Breast epithelium (tissue), 4 donors: ENCODE measurements around the gene PRR20G. TPM values are rescaled to one million over a fixed set of nuclear protein-coding genes. Genes with fewer than 3 reads are reported as not detected.

Experiments
- DNase-seq, 2 donors: peaks; one replicate each; pipeline ENCODE4 v3.0.0-alpha.2; 2019; ENCODE audit warnings: low spot score in 2 of 2
- H3K27ac ChIP-seq, 2 donors: fragments of 200-600 bp; sonication (generic) in 1 of 2; one replicate each; pipeline ENCODE4 v1.5.1; 2016 to 2019; ENCODE audit warnings: mild to moderate bottlenecking in 1 of 2
- H3K27me3 ChIP-seq, 2 donors: fragments of 200-600 bp; sonication (generic) in 1 of 2; one replicate each; pipeline versions ENCODE4 v1.5.1 to v1.6.0; 2017 to 2019; ENCODE audit warnings: control low read depth in 1 of 2, mild to moderate bottlenecking in 1 of 2
- H3K36me3 ChIP-seq: fragments of 200-600 bp; one replicate; pipeline ENCODE4 v1.5.1; 2019
- H3K4me1 ChIP-seq, 2 donors: fragments of 200-600 bp; sonication (generic); one replicate each; pipeline ENCODE4 v1.5.1; 2016 to 2019; ENCODE audit warnings: control low read depth in 1 of 2
- H3K4me3 ChIP-seq, 3 donors: fragments of 200-600 bp; sonication (generic); 1 replicate in 2 of 3; 2 replicates in 1 of 3; pipeline ENCODE4 v1.5.1; 2016 to 2019; ENCODE audit warnings: mild to moderate bottlenecking in 3 of 3, moderate library complexity in 2 of 3
- H3K9me3 ChIP-seq, 2 donors: fragments of 200-600 bp; sonication (generic) in 1 of 2; one replicate each; pipeline ENCODE4 v1.5.1; 2016 to 2019; ENCODE audit warnings: control low read depth in 1 of 2
- CTCF ChIP-seq, 3 donors: fragments of 450-650 bp; IDR thresholded peaks; one replicate each; pipeline ENCODE4 v1.5.1; 2016 to 2017; ENCODE audit warnings: antibody characterized with exemption in 3 of 3, mild to moderate bottlenecking in 3 of 3, moderate library complexity in 3 of 3
- POLR2A ChIP-seq: fragments of 450-650 bp; IDR thresholded peaks from one replicate; pipeline ENCODE4 v1.6.1; 2016; ENCODE audit warnings: antibody characterized with exemption, mild to moderate bottlenecking, moderate library complexity
- POLR2AphosphoS5 ChIP-seq, 3 donors: sonication (generic); formaldehyde crosslinking; IDR thresholded peaks; one replicate each; pipeline ENCODE4 v1.6.1; 2017; ENCODE audit warnings: antibody characterized with exemption in 3 of 3
- intact Hi-C: fragments of 100-400 bp; cut with DNase I; formaldehyde crosslinking; loops from one replicate; pipeline ENCODE4 v1.15.1; 2023; ENCODE audit warnings: low total_unique reads
- total RNA-seq, 3 donors: library from RNA; depleted of rRNA; stranded (reverse); fragments of >200 nt; gene quantifications; one replicate each; pipeline ENCODE4 v1.1.0, GENCODE V29; 2016

PRR20G gene
- total RNA-seq, 3 donors from 2014 or later: not detected

- no peaks in the 10 kb centered on the region for H3K4me1 ChIP-seq
- H3K36me3 ChIP-seq: no peaks in the 10 kb centered on the region
Measured at GRCh38 chr3:127291114-127291513, 3.3 kb upstream of the PRR20G start.

GRCh38 chr3:127289706-127290575 lies 2.1 kb upstream of the PRR20G start:
- TF ChIP-seq POLR2AphosphoS5 (IDR thresholded peaks at IDR 0.05) (no peak), POLR2A (no peak), CTCF (IDR thresholded peaks at IDR 0.05) (no peak)

More at GRCh38 chr3:127291114-127291513, 3.3 kb upstream of the PRR20G start:
- DNase-seq: no peak
- intact Hi-C loops: no loop called here
- no peak overlapping the region for H3K4me3 ChIP-seq
- H3K9me3 ChIP-seq: peaks cover 0 to 5% of the 10 kb centered on the region in 2 donors
- H3K27ac ChIP-seq: no peak overlapping the region
- no peaks in the 10 kb centered on the region for H3K27me3 ChIP-seq
- TF ChIP-seq CTCF (IDR thresholded peaks at IDR 0.05): no peak
- no peak for TF ChIP-seq POLR2AphosphoS5 (IDR thresholded peaks at IDR 0.05)
- no peak for TF ChIP-seq POLR2A

GRCh38 chr3:127288921-127289705 lies 1.3 kb upstream of the PRR20G start:
- no peak for TF ChIP-seq POLR2A
- TF ChIP-seq POLR2AphosphoS5 (IDR thresholded peaks at IDR 0.05): no peak
- no peak for TF ChIP-seq CTCF (IDR thresholded peaks at IDR 0.05)
- H3K4me3 ChIP-seq: no peak overlapping the region
- no peaks in the 10 kb centered on the region for H3K4me1 ChIP-seq
- H3K36me3 ChIP-seq: no peaks in the 10 kb centered on the region
- no peak overlapping the region for H3K27ac ChIP-seq
- H3K9me3 ChIP-seq: peaks cover 0 to 5% of the 10 kb centered on the region in 2 donors
- intact Hi-C loops: no loop called here
- no peak for DNase-seq
- no peaks in the 10 kb centered on the region for H3K27me3 ChIP-seq

More at GRCh38 chr3:127289706-127290575, 2.1 kb upstream of the PRR20G start:
- Histone ChIP-seq H3K27me3 (no peaks in the 10 kb centered on the region), H3K4me3 (no peak overlapping the region), H3K4me1 (no peaks in the 10 kb centered on the region), H3K9me3 (peaks cover 0 to 5% of the 10 kb centered on the region in 2 donors), H3K36me3 (no peaks in the 10 kb centered on the region), H3K27ac (no peak overlapping the region)
- intact Hi-C loops: no loop called here
- no peak for DNase-seq

- H3K36me3 ChIP-seq: no peaks in the 10 kb centered on the region
- intact Hi-C loops: no loop called here
- peaks cover 0 to 5% of the 10 kb centered on the region in 2 donors for H3K9me3 ChIP-seq
- no peak for DNase-seq
- no peaks in the 10 kb centered on the region for H3K4me1 ChIP-seq
- no peak overlapping the region for H3K4me3 ChIP-seq
- H3K27ac ChIP-seq: no peak overlapping the region
- H3K27me3 ChIP-seq: no peaks in the 10 kb centered on the region
- TF ChIP-seq POLR2A (no peak), POLR2AphosphoS5 (IDR thresholded peaks at IDR 0.05) (no peak), CTCF (IDR thresholded peaks at IDR 0.05) (no peak)
Measured at GRCh38 chr3:127288343-127288742, 497 bp upstream of the PRR20G start.
